HepG2 (cell line): ENCODE measurements around the gene SCARF1. TPM values are rescaled to one million over a fixed set of nuclear protein-coding genes. Genes with fewer than 3 reads are reported as not detected.

Experiments
- HNRNPUL1 ChIP-seq: fragments of 200-400 bp; formaldehyde crosslinking; IDR thresholded peaks from 2 replicates; pipeline ENCODE4 v1.6.1; 2017; ENCODE audit warnings: low read depth, mild to moderate bottlenecking, low read length, moderate library complexity
- HOXA5 ChIP-seq: sonication (generic); formaldehyde crosslinking; IDR thresholded peaks from 2 replicates; pipeline ENCODE4 v1.4.0; 2020; ENCODE audit warnings: missing genetic modification reagents
- IKZF4 ChIP-seq: sonication (generic); formaldehyde crosslinking; IDR thresholded peaks from 2 replicates; pipeline ENCODE4 v1.5.1; 2020; ENCODE audit warnings: borderline replicate concordance, mild to moderate bottlenecking, low read depth, missing genetic modification reagents; ENCODE audit errors: not compliant biosample characterization
- KLF16 ChIP-seq, 2 experiments: sonication (generic) in 1 of 2; formaldehyde crosslinking in 1 of 2; IDR thresholded peaks; 2 replicates each; pipeline versions ENCODE4 v1.6.1 to v1.8.0; 2016 to 2023; ENCODE audit warnings: missing genetic modification reagents in 2 of 2, missing compliant biosample characterization in 1 of 2
- MAFG ChIP-seq: sonication (generic); formaldehyde crosslinking; IDR thresholded peaks from 2 replicates; pipeline ENCODE4 v1.5.1; 2020; ENCODE audit warnings: mild to moderate bottlenecking, missing genetic modification reagents
- NONO ChIP-seq, 2 experiments: fragments of 450-650 bp in 1 of 2; sonication (generic) in 1 of 2; formaldehyde crosslinking in 1 of 2; IDR thresholded peaks in 1 of 2; conservative IDR thresholded peaks in 1 of 2; 2 replicates each; pipeline versions ENCODE4 v1.6.1 to v1.8.0; 2017 to 2022; ENCODE audit warnings: mild to moderate bottlenecking in 1 of 2, missing genetic modification reagents in 1 of 2, moderate library complexity in 1 of 2
- SMARCE1 ChIP-seq: fragments of 450-650 bp; IDR thresholded peaks from 2 replicates; pipeline ENCODE4 v1.6.1; 2017; ENCODE audit warnings: borderline replicate concordance
- SP5 ChIP-seq: IDR thresholded peaks from 2 replicates; pipeline ENCODE4 v1.6.1; 2016; ENCODE audit warnings: low read depth, borderline replicate concordance
- ZNF136 ChIP-seq: sonication (generic); formaldehyde crosslinking; IDR thresholded peaks from 2 replicates; pipeline ENCODE4 v1.8.1; 2022; ENCODE audit warnings: low read depth, mild to moderate bottlenecking, moderate library complexity, missing genetic modification reagents
- ZNF143 ChIP-seq: sonication (generic); formaldehyde crosslinking; IDR thresholded peaks from 2 replicates; pipeline ENCODE4 v1.4.0; 2020; ENCODE audit warnings: missing genetic modification reagents
- ZNF263 ChIP-seq: sonication (generic); formaldehyde crosslinking; IDR thresholded peaks from 2 replicates; pipeline ENCODE4 v1.4.0; 2020; ENCODE audit warnings: missing genetic modification reagents
- ZNF543 ChIP-seq: sonication (generic); formaldehyde crosslinking; IDR thresholded peaks from 2 replicates; pipeline ENCODE4 v1.4.0; 2020; ENCODE audit warnings: mild to moderate bottlenecking, missing genetic modification reagents
- ZNF614 ChIP-seq: IDR thresholded peaks from 2 replicates; pipeline ENCODE4 v1.6.1; 2018; ENCODE audit warnings: missing biosample characterization, missing genetic modification reagents, inconsistent platforms, borderline replicate concordance
- ZNF788 ChIP-seq: sonication (generic); formaldehyde crosslinking; IDR thresholded peaks from 2 replicates; pipeline ENCODE4 v1.5.0; 2020; ENCODE audit warnings: mild to moderate bottlenecking, missing genetic modification reagents, borderline replicate concordance
- ZSCAN31 ChIP-seq: sonication (generic); formaldehyde crosslinking; IDR thresholded peaks from 2 replicates; pipeline ENCODE4 v1.5.0; 2020; ENCODE audit warnings: low read depth, mild to moderate bottlenecking, missing genetic modification reagents
- polyA plus RNA-seq, 8 experiments: library from polyadenylated mRNA; depleted of rRNA in 3 of 8; stranded (reverse) in 7 of 8; unstranded in 1 of 8; fragments of >200 nt; fragmentation: Illumina TruSeq in 4 of 8; extraction: Trizol in 4 of 8; gene quantifications; 2 replicates each; pipeline versions ENCODE4 v1.2.1 to v1.2.3, GENCODE V29; 2011 to 2016; ENCODE audit warnings: low read depth in 4 of 8, missing spikeins in 1 of 8, mixed read lengths in 1 of 8; ENCODE audit not compliant: insufficient read depth in 1 of 8
- total RNA-seq, 5 experiments: library from RNA; depleted of rRNA; stranded (reverse); fragments of >200 nt; fragmentation: Illumina TruSeq; extraction: Trizol; gene quantifications; 2 replicates each; pipeline ENCODE4 v1.2.3, GENCODE V29; 2016; ENCODE audit warnings: low read depth in 1 of 5
- TF ChIP-seq, protein P1 (sequence below): sonication (generic); formaldehyde crosslinking; IDR thresholded peaks from 2 replicates; pipeline ENCODE4 v1.8.0; 2022; ENCODE audit warnings: mild to moderate bottlenecking, missing genetic modification reagents, moderate library complexity
- TF ChIP-seq, protein P2 (sequence below): sonication (generic); IDR thresholded peaks from 2 replicates; pipeline ENCODE4 v1.6.1; 2016; ENCODE audit warnings: low read depth, borderline replicate concordance
- TF ChIP-seq, protein P3 (sequence below): sonication (generic); formaldehyde crosslinking; conservative IDR thresholded peaks from 2 replicates; pipeline ENCODE4 v1.8.1; 2023; ENCODE audit warnings: missing genetic modification reagents
- TF ChIP-seq, protein P4 (sequence below): sonication (generic); formaldehyde crosslinking; IDR thresholded peaks from 2 replicates; pipeline ENCODE4 v1.4.0; 2020; ENCODE audit warnings: missing genetic modification reagents

SCARF1 gene
- total and polyA plus RNA-seq, 2 of the 13 experiments (the other 11 are each of a cell fraction or from before 2014, with no cell fraction given), result 0.24 to 0.71 TPM

DNA sequence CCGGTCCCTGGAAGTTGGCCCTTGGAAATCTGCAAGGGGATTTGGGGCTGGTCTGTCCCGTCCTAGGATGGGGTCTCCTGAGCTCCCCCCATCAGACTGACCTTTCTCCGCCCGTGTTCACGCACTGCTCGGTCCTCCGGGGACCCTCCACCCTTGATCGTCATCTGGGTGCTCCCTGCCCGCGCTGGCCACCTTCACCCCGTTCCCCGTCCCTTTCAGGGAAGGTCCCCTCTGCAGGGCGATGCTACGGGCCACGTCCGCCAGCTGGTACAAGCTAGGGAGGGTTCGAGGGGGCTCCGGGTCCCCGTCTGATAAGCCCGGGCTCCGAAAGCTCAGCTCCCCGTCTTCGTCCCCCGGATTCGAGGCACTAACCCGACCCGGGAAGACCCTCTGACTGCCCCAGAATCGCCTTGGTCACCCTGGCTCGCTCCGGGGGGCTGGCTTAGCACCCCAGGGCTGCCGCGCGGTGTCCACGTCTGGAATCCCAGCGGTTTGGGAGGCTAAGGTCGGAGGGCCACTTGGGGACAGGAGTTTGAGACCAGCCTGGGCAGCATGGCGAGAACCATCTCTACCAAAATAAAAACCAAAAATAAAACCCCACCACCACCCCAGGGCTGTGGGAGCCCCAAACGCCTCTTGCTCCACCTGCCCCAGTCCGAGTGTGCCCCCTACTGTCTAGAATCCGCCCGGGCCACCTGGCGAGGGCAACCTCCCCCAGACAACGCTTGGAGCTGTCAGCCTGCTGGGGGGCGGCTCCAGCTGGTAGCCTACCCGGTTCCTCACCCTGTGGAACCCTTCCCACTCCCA is 15.8 kb downstream of the SCARF1 start (continued):
- TF ChIP-seq, protein P1, sequence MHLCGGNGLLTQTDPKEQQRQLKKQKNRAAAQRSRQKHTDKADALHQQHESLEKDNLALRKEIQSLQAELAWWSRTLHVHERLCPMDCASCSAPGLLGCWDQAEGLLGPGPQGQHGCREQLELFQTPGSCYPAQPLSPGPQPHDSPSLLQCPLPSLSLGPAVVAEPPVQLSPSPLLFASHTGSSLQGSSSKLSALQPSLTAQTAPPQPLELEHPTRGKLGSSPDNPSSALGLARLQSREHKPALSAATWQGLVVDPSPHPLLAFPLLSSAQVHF (CRISPR knock-in tag), result no peak
- TF ChIP-seq, protein P2, sequence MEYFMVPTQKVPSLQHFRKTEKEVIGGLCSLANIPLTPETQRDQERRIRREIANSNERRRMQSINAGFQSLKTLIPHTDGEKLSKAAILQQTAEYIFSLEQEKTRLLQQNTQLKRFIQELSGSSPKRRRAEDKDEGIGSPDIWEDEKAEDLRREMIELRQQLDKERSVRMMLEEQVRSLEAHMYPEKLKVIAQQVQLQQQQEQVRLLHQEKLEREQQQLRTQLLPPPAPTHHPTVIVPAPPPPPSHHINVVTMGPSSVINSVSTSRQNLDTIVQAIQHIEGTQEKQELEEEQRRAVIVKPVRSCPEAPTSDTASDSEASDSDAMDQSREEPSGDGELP, result peak; percentile 58; the same call in 1 of the 2 replicates
- TF ChIP-seq HOXA5 (no peak; the same call in 1 of the 2 replicates), ZNF143 (CRISPR knock-in tag) (no peak), ZNF136 (CRISPR knock-in tag) (0 out of 2 replicates have a peak, but pooled peaks have one; percentile 65), MAFG (CRISPR knock-in tag) (no peak), IKZF4 (CRISPR knock-in tag) (no peak), KLF16 (CRISPR knock-in tag; IDR thresholded peaks at IDR 0.05) (no peak; a peak in 1 of 4 replicates), HNRNPUL1 (no peak), ZNF263 (CRISPR knock-in tag) (peak; percentile 77), ZNF543 (CRISPR knock-in tag) (no peak), SP5 (CRISPR knock-in tag) (no peak), NONO (IDR thresholded peaks at IDR 0.05) (no peak), NONO (CRISPR knock-in tag; conservative IDR thresholded peaks at IDR 0.05) (no peak), ZSCAN31 (CRISPR knock-in tag) (0 out of 2 replicates have a peak, but pooled peaks have one; percentile 15), ZNF614 (no peak), SMARCE1 (no peak), ZNF788 (CRISPR knock-in tag) (0 out of 2 replicates have a peak, but pooled peaks have one; percentile 25)
- TF ChIP-seq, protein P3, sequence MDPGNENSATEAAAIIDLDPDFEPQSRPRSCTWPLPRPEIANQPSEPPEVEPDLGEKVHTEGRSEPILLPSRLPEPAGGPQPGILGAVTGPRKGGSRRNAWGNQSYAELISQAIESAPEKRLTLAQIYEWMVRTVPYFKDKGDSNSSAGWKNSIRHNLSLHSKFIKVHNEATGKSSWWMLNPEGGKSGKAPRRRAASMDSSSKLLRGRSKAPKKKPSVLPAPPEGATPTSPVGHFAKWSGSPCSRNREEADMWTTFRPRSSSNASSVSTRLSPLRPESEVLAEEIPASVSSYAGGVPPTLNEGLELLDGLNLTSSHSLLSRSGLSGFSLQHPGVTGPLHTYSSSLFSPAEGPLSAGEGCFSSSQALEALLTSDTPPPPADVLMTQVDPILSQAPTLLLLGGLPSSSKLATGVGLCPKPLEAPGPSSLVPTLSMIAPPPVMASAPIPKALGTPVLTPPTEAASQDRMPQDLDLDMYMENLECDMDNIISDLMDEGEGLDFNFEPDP (CRISPR knock-in tag), result no peak
- TF ChIP-seq, protein P4, sequence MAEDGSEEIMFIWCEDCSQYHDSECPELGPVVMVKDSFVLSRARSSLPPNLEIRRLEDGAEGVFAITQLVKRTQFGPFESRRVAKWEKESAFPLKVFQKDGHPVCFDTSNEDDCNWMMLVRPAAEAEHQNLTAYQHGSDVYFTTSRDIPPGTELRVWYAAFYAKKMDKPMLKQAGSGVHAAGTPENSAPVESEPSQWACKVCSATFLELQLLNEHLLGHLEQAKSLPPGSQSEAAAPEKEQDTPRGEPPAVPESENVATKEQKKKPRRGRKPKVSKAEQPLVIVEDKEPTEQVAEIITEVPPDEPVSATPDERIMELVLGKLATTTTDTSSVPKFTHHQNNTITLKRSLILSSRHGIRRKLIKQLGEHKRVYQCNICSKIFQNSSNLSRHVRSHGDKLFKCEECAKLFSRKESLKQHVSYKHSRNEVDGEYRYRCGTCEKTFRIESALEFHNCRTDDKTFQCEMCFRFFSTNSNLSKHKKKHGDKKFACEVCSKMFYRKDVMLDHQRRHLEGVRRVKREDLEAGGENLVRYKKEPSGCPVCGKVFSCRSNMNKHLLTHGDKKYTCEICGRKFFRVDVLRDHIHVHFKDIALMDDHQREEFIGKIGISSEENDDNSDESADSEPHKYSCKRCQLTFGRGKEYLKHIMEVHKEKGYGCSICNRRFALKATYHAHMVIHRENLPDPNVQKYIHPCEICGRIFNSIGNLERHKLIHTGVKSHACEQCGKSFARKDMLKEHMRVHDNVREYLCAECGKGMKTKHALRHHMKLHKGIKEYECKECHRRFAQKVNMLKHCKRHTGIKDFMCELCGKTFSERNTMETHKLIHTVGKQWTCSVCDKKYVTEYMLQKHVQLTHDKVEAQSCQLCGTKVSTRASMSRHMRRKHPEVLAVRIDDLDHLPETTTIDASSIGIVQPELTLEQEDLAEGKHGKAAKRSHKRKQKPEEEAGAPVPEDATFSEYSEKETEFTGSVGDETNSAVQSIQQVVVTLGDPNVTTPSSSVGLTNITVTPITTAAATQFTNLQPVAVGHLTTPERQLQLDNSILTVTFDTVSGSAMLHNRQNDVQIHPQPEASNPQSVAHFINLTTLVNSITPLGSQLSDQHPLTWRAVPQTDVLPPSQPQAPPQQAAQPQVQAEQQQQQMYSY (CRISPR knock-in tag), result no peak
